Stimulated activated CD4-positive, alpha-beta T cell treated with anti-CD3 and anti-CD28 coated beads, Interleukin-4, amount 100 ng/mL, for 4 hours (primary cell): ENCODE data around the gene DND1.
"Not testable (repeated sequence)": the region's sequence is repeated elsewhere in the genome, so short reads cannot be mapped to it uniquely, and the experiment has no call there.

ENCODE experiments used
- DNase-seq, 2 experiments: peaks; one replicate each; pipeline ENCODE4 v3.0.0-alpha.2; 2020

DND1 gene

GRCh38 chr5:140628711-140629110 is 44.7 kb downstream of the DND1 start:
- DNase-seq, result no peak

GRCh38 chr5:140627972-140628371 is 45.4 kb downstream of the DND1 start:
- no peak for DNase-seq

- not testable (repeated sequence) for DNase-seq
These were observed 48.5 kb downstream of the DND1 start for GRCh38 chr5:140624886-140625285.

GRCh38 chr5:140623061-140623460 is 50.3 kb downstream of the DND1 start:
- DNase-seq, result not testable (repeated sequence)

- no peak for DNase-seq
These were observed 51.1 kb downstream of the DND1 start for GRCh38 chr5:140622301-140622700.
